GM18909 (cell line): ENCODE data around the gene HYKK.
"Not testable (repeated sequence)": the region's sequence is repeated elsewhere in the genome, so short reads cannot be mapped to it uniquely, and the experiment has no call there.

Experiments used
- ATAC-seq: cut with Tn5 transposase; IDR thresholded peaks from one replicate; pipeline ENCODE4 v1.9.1; 2021; ENCODE audit warnings: mild to moderate bottlenecking; ENCODE audit not compliant: unreplicated experiment, poor library complexity

The HYKK gene

DNA sequence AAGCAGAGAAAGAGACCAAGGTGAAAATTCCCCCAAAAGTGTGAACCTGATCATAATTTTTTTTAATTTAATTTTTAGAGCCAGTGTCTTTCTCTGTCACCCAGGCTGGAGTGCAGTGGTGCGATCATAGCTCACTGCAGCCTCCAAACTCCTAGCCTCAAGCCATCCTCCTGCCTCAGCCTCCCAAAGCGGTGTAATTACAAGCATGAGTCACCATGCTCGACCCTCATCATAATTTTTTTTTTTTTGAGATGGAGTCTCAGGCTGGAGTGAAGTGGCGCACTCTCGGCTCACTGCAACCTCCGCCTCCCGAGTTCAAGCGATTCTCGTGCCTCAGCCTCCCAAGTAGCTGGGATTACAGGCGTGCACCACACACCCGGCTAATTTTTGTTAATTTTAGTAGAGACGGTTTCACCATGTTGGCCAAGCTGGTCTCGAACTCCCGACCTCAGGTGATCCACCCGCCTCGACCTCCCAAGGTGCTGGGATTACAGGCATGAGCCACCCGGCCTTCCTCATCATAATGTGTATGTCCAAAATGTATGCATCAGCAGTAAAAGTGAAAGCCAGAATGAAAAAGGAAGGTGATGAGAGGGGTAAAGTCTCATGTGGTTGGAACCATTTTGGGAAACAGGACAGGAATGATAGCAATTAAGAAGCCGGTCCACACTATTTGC is 32.2 kb downstream of the HYKK start:
- peak; percentile 14 for ATAC-seq

DNA sequence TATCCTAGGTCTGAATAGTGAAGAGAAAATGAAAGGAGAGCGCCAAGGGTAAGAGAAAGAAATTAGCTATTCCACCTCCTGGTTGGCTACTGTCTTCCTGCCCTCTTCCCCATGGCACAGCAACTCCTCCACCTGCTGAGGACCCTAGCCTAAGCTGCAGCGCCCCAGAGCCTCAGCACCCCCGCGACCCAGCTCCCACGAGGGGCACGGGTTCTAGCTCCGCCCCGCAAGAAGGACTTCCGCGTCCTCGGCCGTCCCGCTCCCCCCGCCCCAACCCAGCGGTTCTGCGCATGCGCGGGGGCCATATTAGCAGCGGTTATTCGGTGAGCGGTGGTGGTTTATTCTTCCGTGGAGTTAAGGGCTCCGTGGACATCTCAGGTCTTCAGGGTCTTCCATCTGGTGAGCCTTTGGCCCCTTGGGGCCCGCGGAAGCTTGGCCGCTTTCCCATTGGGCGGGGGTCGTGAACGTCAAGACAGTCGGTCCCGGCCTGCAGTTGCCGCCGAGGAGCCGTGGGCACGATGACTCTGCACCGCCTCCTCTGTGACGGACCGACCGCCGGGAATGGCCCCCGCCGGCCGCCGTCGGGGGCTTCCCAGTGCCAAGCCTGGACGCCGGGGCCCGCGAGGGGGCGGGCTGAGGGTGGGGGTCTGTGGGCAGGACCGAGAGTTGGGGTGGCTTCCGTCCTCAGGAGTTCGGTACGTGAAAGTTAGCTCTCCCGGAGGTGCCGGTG is 32.9 kb downstream of the HYKK start, which contains the start of gene PSMA4:
Gene PSMA4, plus strand, starts transcription at position 304 of the 730 bp plus-strand sequence. CDS start 1,484 bp downstream, outside the sequence.
- peak; percentile 77 for ATAC-seq

GRCh38 chr15:78540871-78541743 is 33.7 kb downstream of the HYKK start:
- ATAC-seq, result no peak

- ATAC-seq, result no peak
These were observed 34.3 kb downstream of the HYKK start for GRCh38 chr15:78541744-78542034.

GRCh38 chr15:78542647-78543046 is 35.3 kb downstream of the HYKK start:
- no peak for ATAC-seq

DNA sequence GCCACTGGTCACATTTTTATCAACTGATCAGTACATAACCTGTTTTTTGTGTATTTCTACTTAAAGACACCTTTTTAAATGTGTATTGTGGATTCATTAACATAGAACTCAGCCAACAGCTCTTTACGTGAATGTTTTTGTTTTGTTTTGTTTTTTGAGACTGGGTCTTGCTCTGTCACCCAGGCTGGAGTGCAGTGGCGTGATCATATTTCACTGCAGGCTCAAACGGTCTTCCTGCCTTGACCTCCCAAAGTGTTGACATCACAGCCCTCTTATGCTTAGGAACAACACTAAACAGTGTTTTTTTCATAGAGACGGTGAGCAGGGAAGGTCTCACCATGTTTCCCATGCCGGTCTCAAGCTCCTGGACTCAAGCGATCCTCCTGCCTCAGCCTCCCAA is 42.8 kb downstream of the HYKK start:
- no peak for ATAC-seq

- no peak for ATAC-seq
These were observed 43.4 kb downstream of the HYKK start for GRCh38 chr15:78550815-78551214.

DNA sequence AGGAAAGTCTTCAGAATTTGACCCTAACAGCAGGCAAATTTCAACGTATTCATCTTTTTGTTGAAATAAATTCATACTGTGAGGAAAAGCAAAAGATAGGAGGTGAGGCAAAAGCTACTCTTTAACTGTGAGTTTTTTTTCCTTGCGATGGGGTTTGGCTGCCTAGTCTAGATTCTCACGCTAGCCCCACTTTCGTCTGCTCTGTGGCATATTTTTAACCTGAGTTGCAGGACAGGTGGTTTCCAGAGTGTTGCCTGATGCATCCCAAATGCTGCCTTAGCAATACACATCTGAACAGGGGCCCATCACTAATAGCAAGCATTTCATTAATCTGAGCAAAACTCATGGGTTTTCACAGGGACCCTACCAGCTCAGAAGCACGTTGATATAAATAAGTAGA is 44.5 kb downstream of the HYKK start:
- ATAC-seq, result no peak

DNA sequence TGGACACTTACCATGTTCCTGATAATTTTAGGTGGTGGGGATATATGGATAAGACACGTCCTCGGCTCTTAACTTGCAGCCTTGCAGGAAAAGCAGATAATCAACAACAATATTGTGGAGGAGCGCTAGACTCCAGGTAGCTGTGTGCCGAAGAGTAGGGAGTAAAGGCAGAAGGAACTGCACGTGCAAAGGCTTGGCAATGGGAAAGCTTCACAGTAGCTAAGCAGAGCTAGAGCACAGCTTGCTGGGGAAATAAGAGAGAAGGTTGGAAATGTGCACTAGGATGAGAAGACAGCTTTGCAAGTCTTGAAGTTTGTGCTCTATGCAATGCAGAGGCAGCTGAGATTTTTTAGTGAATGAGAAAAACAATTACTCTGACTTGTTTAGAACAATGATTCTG is 45.2 kb downstream of the HYKK start:
- no peak for ATAC-seq

DNA sequence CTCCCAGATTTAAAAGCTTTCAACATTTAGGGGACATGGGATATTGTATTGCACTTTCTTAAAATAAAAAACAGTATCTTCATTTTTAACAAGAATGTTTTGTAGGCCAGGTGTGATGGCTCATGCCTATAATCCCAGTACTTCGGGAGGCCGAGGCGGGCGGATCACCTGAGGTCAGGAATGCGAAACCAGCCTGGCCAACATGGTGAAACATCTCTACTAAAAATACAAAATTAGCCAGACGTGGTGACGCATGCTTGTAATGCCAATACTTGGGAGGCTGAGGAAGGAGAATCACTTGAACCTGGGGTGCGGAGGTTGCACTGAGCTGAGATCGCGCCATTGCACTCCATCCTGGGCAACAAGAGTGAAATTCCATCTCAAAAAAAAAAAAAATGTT is 52.8 kb downstream of the HYKK start:
- ATAC-seq, result not testable (repeated sequence)

GRCh38 chr15:78561490-78561889 is 54.1 kb downstream of the HYKK start:
- ATAC-seq, result no peak

DNA sequence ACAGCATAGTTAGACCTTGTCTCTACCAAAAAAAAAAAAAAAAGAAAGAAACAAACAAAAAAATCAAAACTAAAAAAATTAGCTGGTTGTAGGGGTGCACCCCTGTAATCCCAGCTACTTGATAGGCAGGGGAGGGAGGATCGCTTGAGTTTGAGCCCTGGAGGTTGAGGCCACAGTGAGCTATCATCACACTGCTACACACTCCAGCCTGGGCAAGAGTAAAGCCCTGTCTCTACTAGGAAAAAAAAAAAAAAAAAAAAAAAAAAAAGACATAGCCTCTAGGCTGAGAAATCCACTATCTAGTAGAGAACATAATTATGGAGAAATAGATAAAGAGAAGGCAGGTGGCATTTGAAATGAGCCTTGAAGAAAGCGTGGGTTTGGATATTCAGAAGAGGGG is 55.7 kb downstream of the HYKK start:
- no peak for ATAC-seq

DNA sequence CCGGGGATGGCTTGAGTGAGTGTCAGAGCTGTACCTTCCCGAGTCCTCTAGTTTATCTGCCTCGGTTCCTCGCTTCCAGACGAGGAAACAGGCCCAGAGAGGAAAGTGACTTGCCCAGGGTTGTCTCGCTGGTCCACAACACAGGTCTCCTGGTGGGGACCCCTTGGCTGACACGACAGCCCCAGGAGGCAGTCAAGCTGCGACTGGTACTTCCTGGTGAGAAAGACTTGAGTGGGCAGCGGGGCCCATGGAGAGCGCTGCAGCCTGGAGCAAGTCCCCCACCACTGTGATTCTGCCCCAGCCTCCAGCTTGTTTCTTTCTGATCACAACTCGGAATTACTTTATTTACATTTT is 57.3 kb downstream of the HYKK start:
- no peak for ATAC-seq

- no peak for ATAC-seq
These were observed 57.9 kb downstream of the HYKK start, which contains the start of gene CHRNA5 for GRCh38 chr15:78565097-78565950. CHRNA5 (plus strand) TSS chr15:78565520; CDS start chr15:78565720, 200 bp downstream.

GRCh38 chr15:78565951-78566774 is 58.8 kb downstream of the HYKK start:
- no peak for ATAC-seq

GRCh38 chr15:78567531-78567930 is 60.2 kb downstream of the HYKK start:
- ATAC-seq, result no peak

- no peak for ATAC-seq
These were observed 63.3 kb downstream of the HYKK start for GRCh38 chr15:78570710-78571109.

DNA sequence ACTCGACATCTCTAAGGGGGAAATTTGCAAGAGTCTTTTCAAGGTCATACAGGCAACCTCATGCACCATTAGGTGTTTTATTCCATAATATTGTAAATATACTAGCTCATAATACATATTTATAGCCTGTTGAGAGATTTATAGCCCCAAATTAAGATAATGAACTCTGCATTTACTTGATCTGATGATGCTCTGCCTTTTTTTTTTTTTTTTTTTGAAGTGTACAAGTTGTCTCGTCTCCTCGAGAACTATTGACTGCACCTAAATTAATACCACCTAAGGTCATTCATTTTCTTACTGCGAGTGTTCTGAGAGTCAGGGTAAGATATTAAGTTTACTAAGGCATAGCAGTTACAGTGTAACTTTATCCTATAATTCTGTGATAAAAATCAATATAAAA is 64.0 kb downstream of the HYKK start:
- no peak for ATAC-seq

- no peak for ATAC-seq
These were observed 66.0 kb downstream of the HYKK start for GRCh38 chr15:78573416-78573815.
